ENCODE measurements around the gene PLCL1.

DNA sequence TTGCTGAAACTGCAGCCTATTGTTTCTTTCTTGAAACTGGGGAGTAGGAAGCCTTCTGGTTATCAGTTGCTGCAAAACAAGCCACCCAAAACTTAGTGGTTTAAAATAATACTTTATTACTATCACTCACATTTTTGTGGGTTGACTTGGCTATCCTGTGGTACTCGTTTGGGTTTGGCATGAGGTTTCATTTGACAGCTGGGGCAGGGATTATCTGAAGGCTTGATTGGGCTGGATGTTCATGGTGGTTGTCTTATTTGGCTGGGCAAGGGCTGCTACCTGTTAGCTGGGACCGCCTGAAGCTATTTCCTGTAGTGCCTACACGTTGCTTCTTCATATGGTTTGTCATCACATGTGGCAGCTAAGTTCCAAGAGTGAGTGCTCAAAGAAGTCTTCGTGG, 122.3 kb downstream of the PLCL1 start:
- no peak for TF ChIP-seq POLR2A (IDR thresholded peaks at IDR 0.05)
- TF ChIP-seq CTCF (IDR thresholded peaks at IDR 0.05) = no peak

Measured in prostate gland (tissue), 2 donors.